SK-N-SH treated with all-trans-retinoic acid at 6 μM for 48 hours (cell line): ENCODE measurements around the gene GPC5.

Experiments
- ATAC-seq: fragments of 200-7000 bp; cut with Tn5 transposase; 3 replicates; pipeline ENCODE4 v1.9.1; 2020; ENCODE audit warnings: mild to moderate bottlenecking, moderate library complexity
- ARNTL ChIP-seq: fragments of 450-650 bp; formaldehyde crosslinking; IDR thresholded peaks from 2 replicates; pipeline ENCODE4 v1.5.0; 2020; ENCODE audit warnings: low read depth, mild to moderate bottlenecking, moderate library complexity, borderline replicate concordance
- BACH2 ChIP-seq: fragments of 250-450 bp; sonication (Bioruptor Pico); IDR thresholded peaks from 2 replicates; pipeline ENCODE4 v1.9.0; 2021; ENCODE audit warnings: mild to moderate bottlenecking, borderline replicate concordance
- CREB5 ChIP-seq: fragments of 250-450 bp; sonication (Bioruptor Pico); IDR thresholded peaks from 2 replicates; pipeline ENCODE4 v1.5.1; 2020; ENCODE audit warnings: low read depth, mild to moderate bottlenecking, moderate library complexity
- ESRRG ChIP-seq: fragments of 250-450 bp; sonication (Bioruptor Pico); IDR thresholded peaks from 2 replicates; pipeline ENCODE4 v1.6.1; 2021; ENCODE audit warnings: mild to moderate bottlenecking
- GLIS3 ChIP-seq: fragments of 250-450 bp; sonication (Bioruptor Pico); IDR thresholded peaks from 2 replicates; pipeline ENCODE4 v1.5.0; 2020; ENCODE audit warnings: mild to moderate bottlenecking, moderate library complexity
- ISL1 ChIP-seq: fragments of 250-450 bp; sonication (Bioruptor Pico); IDR thresholded peaks from 2 replicates; pipeline ENCODE4 v2.1.2; 2022; ENCODE audit warnings: mild to moderate bottlenecking, moderate library complexity
- POU6F1 ChIP-seq: fragments of 250-450 bp; sonication (Bioruptor Pico); IDR thresholded peaks from 2 replicates; pipeline ENCODE4 v1.8.0; 2021; ENCODE audit warnings: low read depth, mild to moderate bottlenecking, moderate library complexity, borderline replicate concordance
- PPARA ChIP-seq: fragments of 250-450 bp; sonication (Bioruptor Pico); IDR thresholded peaks from 2 replicates; pipeline ENCODE4 v1.5.0; 2020; ENCODE audit warnings: mild to moderate bottlenecking, borderline replicate concordance
- RARB ChIP-seq: fragments of 250-450 bp; sonication (Bioruptor Pico); IDR thresholded peaks from 2 replicates; pipeline ENCODE4 v1.8.0; 2021; ENCODE audit warnings: mild to moderate bottlenecking, moderate library complexity
- SNAI2 ChIP-seq: fragments of 250-450 bp; sonication (Bioruptor Pico); IDR thresholded peaks from 2 replicates; pipeline ENCODE4 v1.5.0; 2020; ENCODE audit warnings: mild to moderate bottlenecking, moderate library complexity
- TCF4 ChIP-seq: fragments of 250-450 bp; sonication (Bioruptor Pico); IDR thresholded peaks from 2 replicates; pipeline ENCODE4 v1.8.0; 2021; ENCODE audit warnings: mild to moderate bottlenecking, moderate library complexity, borderline replicate concordance
- TOX ChIP-seq: fragments of 250-450 bp; sonication (Bioruptor Pico); IDR thresholded peaks from 2 replicates; pipeline ENCODE4 v1.8.0; 2021; ENCODE audit warnings: mild to moderate bottlenecking, moderate library complexity, borderline replicate concordance
- ZC3H10 ChIP-seq: fragments of 250-450 bp; sonication (Bioruptor Pico); IDR thresholded peaks from 2 replicates; pipeline ENCODE4 v1.5.1; 2021; ENCODE audit warnings: mild to moderate bottlenecking, moderate library complexity
- ZFP30 ChIP-seq: fragments of 450-650 bp; formaldehyde crosslinking; IDR thresholded peaks from 2 replicates; pipeline ENCODE4 v1.5.0; 2022; ENCODE audit warnings: mild to moderate bottlenecking, moderate library complexity
- ZNF70 ChIP-seq: fragments of 450-650 bp; formaldehyde crosslinking; IDR thresholded peaks from 2 replicates; pipeline ENCODE4 v1.5.0; 2020; ENCODE audit warnings: mild to moderate bottlenecking, moderate library complexity
- TF ChIP-seq, protein P1 (sequence below): fragments of 250-450 bp; sonication (Bioruptor Pico); IDR thresholded peaks from 2 replicates; pipeline ENCODE4 v1.5.1; 2021; ENCODE audit warnings: mild to moderate bottlenecking, moderate library complexity
- TF ChIP-seq, protein P2 (sequence below): fragments of 250-450 bp; sonication (Bioruptor Pico); IDR thresholded peaks from 2 replicates; pipeline ENCODE4 v1.8.0; 2020; ENCODE audit warnings: mild to moderate bottlenecking, moderate library complexity, borderline replicate concordance
- TF ChIP-seq, protein P3 (sequence below): fragments of 250-450 bp; sonication (Bioruptor Pico); IDR thresholded peaks from 2 replicates; pipeline ENCODE4 v1.5.0; 2020; ENCODE audit warnings: mild to moderate bottlenecking, moderate library complexity

The GPC5 gene

GRCh38 chr13:91774397-91774796, 376.0 kb downstream of the GPC5 start (continued):
- TF ChIP-seq, protein P1, sequence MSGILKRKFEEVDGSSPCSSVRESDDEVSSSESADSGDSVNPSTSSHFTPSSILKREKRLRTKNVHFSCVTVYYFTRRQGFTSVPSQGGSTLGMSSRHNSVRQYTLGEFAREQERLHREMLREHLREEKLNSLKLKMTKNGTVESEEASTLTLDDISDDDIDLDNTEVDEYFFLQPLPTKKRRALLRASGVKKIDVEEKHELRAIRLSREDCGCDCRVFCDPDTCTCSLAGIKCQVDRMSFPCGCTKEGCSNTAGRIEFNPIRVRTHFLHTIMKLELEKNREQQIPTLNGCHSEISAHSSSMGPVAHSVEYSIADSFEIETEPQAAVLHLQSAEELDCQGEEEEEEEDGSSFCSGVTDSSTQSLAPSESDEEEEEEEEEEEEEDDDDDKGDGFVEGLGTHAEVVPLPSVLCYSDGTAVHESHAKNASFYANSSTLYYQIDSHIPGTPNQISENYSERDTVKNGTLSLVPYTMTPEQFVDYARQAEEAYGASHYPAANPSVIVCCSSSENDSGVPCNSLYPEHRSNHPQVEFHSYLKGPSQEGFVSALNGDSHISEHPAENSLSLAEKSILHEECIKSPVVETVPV (CRISPR knock-in tag) = no peak
- TF ChIP-seq ZFP30 (CRISPR knock-in tag) (no peak), PPARA (CRISPR knock-in tag) (no peak), ESRRG (no peak), TOX (CRISPR knock-in tag) (no peak)
- TF ChIP-seq, protein P2, sequence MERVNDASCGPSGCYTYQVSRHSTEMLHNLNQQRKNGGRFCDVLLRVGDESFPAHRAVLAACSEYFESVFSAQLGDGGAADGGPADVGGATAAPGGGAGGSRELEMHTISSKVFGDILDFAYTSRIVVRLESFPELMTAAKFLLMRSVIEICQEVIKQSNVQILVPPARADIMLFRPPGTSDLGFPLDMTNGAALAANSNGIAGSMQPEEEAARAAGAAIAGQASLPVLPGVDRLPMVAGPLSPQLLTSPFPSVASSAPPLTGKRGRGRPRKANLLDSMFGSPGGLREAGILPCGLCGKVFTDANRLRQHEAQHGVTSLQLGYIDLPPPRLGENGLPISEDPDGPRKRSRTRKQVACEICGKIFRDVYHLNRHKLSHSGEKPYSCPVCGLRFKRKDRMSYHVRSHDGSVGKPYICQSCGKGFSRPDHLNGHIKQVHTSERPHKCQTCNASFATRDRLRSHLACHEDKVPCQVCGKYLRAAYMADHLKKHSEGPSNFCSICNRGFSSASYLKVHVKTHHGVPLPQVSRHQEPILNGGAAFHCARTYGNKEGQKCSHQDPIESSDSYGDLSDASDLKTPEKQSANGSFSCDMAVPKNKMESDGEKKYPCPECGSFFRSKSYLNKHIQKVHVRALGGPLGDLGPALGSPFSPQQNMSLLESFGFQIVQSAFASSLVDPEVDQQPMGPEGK (CRISPR knock-in tag) = no peak

GRCh38 chr13:91776611-91777193, 378.3 kb downstream of the GPC5 start:
- TF ChIP-seq, protein P1 (CRISPR knock-in tag) = no peak
- no peak for TF ChIP-seq TOX (CRISPR knock-in tag)
- TF ChIP-seq, protein P2 (CRISPR knock-in tag) = no peak
- TF ChIP-seq ZNF70 (CRISPR knock-in tag) = no peak
- no peak for TF ChIP-seq PPARA (CRISPR knock-in tag)
- no peak for TF ChIP-seq ISL1 (CRISPR knock-in tag)
- no peak for TF ChIP-seq GLIS3
- TF ChIP-seq ZC3H10 (CRISPR knock-in tag) = no peak
- TF ChIP-seq BACH2 (CRISPR knock-in tag) = no peak
- TF ChIP-seq, protein P3, sequence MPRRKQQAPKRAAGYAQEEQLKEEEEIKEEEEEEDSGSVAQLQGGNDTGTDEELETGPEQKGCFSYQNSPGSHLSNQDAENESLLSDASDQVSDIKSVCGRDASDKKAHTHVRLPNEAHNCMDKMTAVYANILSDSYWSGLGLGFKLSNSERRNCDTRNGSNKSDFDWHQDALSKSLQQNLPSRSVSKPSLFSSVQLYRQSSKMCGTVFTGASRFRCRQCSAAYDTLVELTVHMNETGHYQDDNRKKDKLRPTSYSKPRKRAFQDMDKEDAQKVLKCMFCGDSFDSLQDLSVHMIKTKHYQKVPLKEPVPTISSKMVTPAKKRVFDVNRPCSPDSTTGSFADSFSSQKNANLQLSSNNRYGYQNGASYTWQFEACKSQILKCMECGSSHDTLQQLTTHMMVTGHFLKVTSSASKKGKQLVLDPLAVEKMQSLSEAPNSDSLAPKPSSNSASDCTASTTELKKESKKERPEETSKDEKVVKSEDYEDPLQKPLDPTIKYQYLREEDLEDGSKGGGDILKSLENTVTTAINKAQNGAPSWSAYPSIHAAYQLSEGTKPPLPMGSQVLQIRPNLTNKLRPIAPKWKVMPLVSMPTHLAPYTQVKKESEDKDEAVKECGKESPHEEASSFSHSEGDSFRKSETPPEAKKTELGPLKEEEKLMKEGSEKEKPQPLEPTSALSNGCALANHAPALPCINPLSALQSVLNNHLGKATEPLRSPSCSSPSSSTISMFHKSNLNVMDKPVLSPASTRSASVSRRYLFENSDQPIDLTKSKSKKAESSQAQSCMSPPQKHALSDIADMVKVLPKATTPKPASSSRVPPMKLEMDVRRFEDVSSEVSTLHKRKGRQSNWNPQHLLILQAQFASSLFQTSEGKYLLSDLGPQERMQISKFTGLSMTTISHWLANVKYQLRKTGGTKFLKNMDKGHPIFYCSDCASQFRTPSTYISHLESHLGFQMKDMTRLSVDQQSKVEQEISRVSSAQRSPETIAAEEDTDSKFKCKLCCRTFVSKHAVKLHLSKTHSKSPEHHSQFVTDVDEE (CRISPR knock-in tag) = no peak
- no peak for TF ChIP-seq SNAI2 (CRISPR knock-in tag)
- TF ChIP-seq CREB5 (CRISPR knock-in tag) = no peak
- no peak for TF ChIP-seq ARNTL
- no peak for TF ChIP-seq ESRRG
- no peak for TF ChIP-seq TCF4 (CRISPR knock-in tag)
- TF ChIP-seq RARB = no peak
- no peak for ATAC-seq

- ATAC-seq = no peak
- TF ChIP-seq ZNF70 (CRISPR knock-in tag) = no peak
- TF ChIP-seq, protein P1 (CRISPR knock-in tag) = no peak
- TF ChIP-seq ZFP30 (CRISPR knock-in tag) = no peak
- TF ChIP-seq BACH2 (CRISPR knock-in tag) = no peak
- no peak for TF ChIP-seq POU6F1 (CRISPR knock-in tag)
- TF ChIP-seq, protein P3 (CRISPR knock-in tag) = no peak
- TF ChIP-seq, all 23 proteins: peak for 0
Observed at GRCh38 chr13:91778123-91778522, 379.7 kb downstream of the GPC5 start.
